ENCODE results near the gene ZNF692.
"Not testable (repeated sequence)": the region's sequence is repeated elsewhere in the genome, so short reads cannot be mapped to it uniquely, and the experiment has no call there.

Gene ZNF692

DNA sequence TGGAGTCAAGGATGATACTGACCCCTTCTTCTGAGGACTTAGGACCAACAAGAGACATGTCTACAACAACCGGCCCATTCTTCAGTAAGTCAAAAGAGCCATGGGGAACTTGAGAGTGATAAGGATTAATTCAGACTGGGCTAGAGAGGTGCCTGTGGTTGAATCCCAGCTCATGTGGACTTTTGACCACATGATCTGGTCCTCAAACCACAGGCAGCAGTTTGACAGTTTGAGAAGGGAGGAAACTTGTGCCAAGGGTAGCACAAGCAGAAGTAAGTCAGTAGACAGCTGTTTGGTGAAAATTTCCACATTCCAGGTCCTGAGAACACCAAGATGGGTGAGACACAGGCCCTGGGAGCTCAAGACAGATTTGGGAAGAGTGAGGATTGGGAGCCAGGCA, 53.0 kb downstream of the ZNF692 start:
- no peak for DNase-seq

DNA sequence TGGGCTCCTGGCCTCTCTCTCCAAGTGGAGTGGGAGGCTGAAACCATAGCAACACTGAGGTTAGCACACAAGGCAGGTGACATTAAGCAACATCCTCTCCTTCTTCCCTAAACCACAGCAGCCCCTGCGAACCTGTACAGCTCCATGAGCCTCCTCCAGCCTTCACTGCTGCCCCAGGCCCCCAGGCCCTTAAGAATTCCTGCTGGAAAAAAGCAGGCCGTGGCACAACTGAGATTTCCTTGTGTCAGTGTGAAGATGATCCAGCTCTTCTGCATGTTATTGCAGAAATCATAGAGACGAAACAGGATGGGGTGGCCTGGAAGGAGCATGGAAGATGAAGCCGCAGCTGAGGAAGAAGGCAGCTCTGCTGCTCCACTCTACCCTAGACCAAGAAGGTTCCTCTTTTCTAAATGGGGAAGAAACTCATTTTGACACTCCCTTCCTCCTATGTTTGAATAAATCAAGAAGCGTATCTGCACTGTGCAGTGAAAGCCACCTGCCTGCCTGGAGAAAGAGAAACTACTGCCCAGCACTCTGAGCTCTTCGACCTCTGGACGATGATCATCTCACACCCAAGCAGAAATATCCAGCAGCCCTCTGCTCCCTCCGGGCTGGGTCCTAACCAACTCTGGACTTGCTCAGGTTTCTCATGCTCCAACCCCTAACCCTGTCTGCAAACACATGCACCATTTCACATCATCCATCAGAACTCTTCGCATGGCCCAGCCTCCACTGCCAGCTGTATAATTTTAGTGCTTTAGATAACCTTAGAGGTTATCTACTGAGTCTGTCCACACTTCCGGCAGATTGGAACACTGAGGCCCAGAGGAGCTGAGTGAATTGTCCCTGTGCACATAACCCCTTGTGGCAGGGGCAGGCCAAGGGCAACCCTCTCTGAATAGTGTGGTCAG, 53.9 kb downstream of the ZNF692 start:
- DNase-seq: no peak

DNA sequence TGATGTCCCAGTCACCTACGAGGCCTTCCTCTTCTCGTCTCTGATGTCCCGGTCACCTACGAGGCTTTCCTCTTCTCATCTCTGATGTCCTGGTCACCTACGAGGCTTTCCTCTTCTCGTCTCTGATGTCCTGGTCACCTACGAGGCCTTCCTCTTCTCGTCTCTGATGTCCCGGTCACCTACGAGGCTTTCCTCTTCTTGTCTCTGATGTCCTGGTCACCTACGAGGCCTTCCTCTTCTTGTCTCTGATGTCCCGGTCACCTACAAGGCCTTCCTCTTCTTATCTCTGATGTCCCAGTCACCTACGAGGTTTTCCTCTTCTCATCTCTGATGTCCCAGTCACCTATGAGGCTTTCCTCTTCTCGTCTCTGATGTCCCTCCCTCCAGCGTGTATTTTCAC, 55.4 kb downstream of the ZNF692 start:
- DNase-seq: not testable (repeated sequence)

DNA sequence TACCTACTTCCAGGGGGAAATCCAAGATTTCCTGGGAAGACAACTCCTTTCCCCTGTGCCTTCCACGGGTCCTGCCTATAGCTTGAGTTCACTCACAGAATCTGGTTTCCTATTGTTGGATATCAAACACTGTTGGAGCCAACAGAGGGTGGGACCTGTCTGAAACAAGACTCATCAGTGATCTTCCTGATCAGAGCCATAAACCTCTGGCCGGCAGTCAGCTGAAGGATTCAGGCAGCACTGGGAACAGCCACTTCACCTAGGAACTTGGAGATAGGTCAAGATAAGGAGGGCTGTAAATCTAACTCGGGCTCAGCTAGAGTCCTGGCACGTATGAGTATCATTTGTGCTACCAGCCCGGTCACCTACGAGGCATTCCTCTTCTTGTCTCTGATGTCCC, 56.4 kb downstream of the ZNF692 start:
- no peak for DNase-seq

DNA sequence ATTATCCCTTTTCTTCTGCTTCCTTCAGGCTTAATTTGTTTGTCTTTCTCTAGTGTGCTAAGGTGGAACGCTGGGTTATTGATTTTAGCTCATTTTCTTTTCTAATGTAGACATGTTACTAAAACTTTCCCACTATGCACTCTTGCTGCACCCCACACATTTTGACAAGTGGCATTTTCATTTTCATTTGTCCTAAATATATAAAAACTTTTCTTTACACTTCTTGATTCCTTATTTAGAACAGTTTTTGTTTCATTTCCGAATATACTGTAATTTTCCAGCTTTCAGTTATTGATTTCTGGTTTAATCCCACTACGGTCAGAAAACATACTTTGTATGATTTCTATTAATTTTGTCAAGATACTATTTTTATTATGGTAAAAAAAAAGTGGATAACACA, 58.4 kb downstream of the ZNF692 start:
- DNase-seq: no peak
